K562 (cell line): ENCODE data around the gene SMAGP. TPM values are rescaled to one million over a fixed set of nuclear protein-coding genes. Genes with fewer than 3 reads are reported as not detected.

ENCODE experiments used
- L3MBTL2 ChIP-seq: fragments of 450-650 bp; IDR thresholded peaks from 2 replicates; pipeline ENCODE4 v1.6.1; 2016; ENCODE audit warnings: mild to moderate bottlenecking, moderate library complexity
- MED1 ChIP-seq: sonication (generic); formaldehyde crosslinking; IDR thresholded peaks from 2 replicates; pipeline ENCODE4 v1.8.1; 2023; ENCODE audit warnings: missing genetic modification reagents, borderline replicate concordance
- NR2C2 ChIP-seq, 2 experiments: fragments of 200-800 bp in 1 of 2; sonication (Bioruptor generic) in 1 of 2; sonication (generic) in 1 of 2; formaldehyde crosslinking in 1 of 2; IDR thresholded peaks; 2 replicates each; pipeline versions ENCODE4 v1.6.1 to v1.8.0; 2016 to 2022; ENCODE audit warnings: mild to moderate bottlenecking in 1 of 2, missing compliant biosample characterization in 1 of 2, missing genetic modification characterization in 1 of 2, missing genetic modification reagents in 1 of 2
- RBM15 ChIP-seq: fragments of 200-400 bp; formaldehyde crosslinking; IDR thresholded peaks from 2 replicates; pipeline ENCODE4 v1.6.1; 2018; ENCODE audit warnings: mild to moderate bottlenecking, low read length, moderate library complexity; ENCODE audit not compliant: insufficient read depth
- THRB ChIP-seq: fragments of 450-650 bp; formaldehyde crosslinking; conservative IDR thresholded peaks from 2 replicates; pipeline ENCODE4 v1.4.0; 2022; ENCODE audit warnings: mild to moderate bottlenecking, missing genetic modification characterization
- ZEB2 ChIP-seq: fragments of 450-650 bp; IDR thresholded peaks from 2 replicates; pipeline ENCODE4 v1.6.1; 2016
- ZNF175 ChIP-seq: fragments of 200-800 bp; sonication (Bioruptor generic); IDR thresholded peaks from 2 replicates; pipeline ENCODE4 v1.6.1; 2016; ENCODE audit warnings: low read depth, mild to moderate bottlenecking, missing genetic modification characterization, missing compliant biosample characterization
- polyA plus RNA-seq, 8 experiments: library from polyadenylated mRNA; depleted of rRNA in 4 of 8; stranded (reverse) in 5 of 8; unstranded in 3 of 8; fragments of >200 nt; fragmentation: Nextera tagmentation in 2 of 8; fragmentation: Illumina TruSeq in 1 of 8; extraction: Ambion mirVana in 2 of 8; extraction: Trizol in 1 of 8; gene quantifications; 2 replicates each; pipeline versions ENCODE4 v1.2.1 to v1.2.3, GENCODE V29; 2011 to 2014; ENCODE audit warnings: inconsistent platforms in 1 of 8, missing spikeins in 1 of 8
- total RNA-seq, 7 experiments: library from RNA; depleted of rRNA in 6 of 7; stranded (reverse); fragments of >200 nt in 6 of 7; fragmentation: Illumina TruSeq in 2 of 7; extraction: Trizol in 2 of 7; gene quantifications; 2 replicates each; pipeline versions ENCODE4 v1.2.1 to v1.2.3, GENCODE V29; 2011 to 2021; ENCODE audit warnings: low replicate concordance in 1 of 7
- TF ChIP-seq, protein P1 (sequence below): fragments of 450-650 bp; IDR thresholded peaks from 2 replicates; pipeline ENCODE4 v1.6.1; 2016; ENCODE audit warnings: missing biosample characterization, missing genetic modification characterization
- TF ChIP-seq, protein P2 (sequence below): fragments of 450-650 bp; IDR thresholded peaks from 2 replicates; pipeline ENCODE4 v1.6.1; 2014; ENCODE audit warnings: low read depth, mild to moderate bottlenecking, moderate library complexity, borderline replicate concordance
- TF ChIP-seq, protein P3 (sequence below): fragments of 450-650 bp; IDR thresholded peaks from 2 replicates; pipeline ENCODE4 v1.6.1; 2016; ENCODE audit warnings: mild to moderate bottlenecking, moderate library complexity

SMAGP gene
- total and polyA plus RNA-seq, 9 of the 15 experiments (the other 6 are each of a cell fraction or from before 2014, with no cell fraction given), result 23.1 to 62.3 (median 29.9) TPM

- TF ChIP-seq NR2C2 (CRISPR knock-in tag; IDR thresholded peaks at IDR 0.05) (no peak), NR2C2 (tag; IDR thresholded peaks at IDR 0.05) (peak; percentile 63; the same call in 1 of the 2 replicates), THRB (CRISPR knock-in tag) (peak; percentile 97), RBM15 (no peak), L3MBTL2 (peak; percentile 66; the same call in 1 of the 2 replicates), MED1 (CRISPR knock-in tag) (no peak), ZNF175 (CRISPR knock-in tag) (peak; percentile 90), ZEB2 (0 out of 2 replicates have a peak, but pooled peaks have one; percentile 25)
- TF ChIP-seq, protein P1, sequence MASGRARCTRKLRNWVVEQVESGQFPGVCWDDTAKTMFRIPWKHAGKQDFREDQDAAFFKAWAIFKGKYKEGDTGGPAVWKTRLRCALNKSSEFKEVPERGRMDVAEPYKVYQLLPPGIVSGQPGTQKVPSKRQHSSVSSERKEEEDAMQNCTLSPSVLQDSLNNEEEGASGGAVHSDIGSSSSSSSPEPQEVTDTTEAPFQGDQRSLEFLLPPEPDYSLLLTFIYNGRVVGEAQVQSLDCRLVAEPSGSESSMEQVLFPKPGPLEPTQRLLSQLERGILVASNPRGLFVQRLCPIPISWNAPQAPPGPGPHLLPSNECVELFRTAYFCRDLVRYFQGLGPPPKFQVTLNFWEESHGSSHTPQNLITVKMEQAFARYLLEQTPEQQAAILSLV, result 0 out of 2 replicates have a peak, but pooled peaks have one; percentile 29
- TF ChIP-seq, protein P2, sequence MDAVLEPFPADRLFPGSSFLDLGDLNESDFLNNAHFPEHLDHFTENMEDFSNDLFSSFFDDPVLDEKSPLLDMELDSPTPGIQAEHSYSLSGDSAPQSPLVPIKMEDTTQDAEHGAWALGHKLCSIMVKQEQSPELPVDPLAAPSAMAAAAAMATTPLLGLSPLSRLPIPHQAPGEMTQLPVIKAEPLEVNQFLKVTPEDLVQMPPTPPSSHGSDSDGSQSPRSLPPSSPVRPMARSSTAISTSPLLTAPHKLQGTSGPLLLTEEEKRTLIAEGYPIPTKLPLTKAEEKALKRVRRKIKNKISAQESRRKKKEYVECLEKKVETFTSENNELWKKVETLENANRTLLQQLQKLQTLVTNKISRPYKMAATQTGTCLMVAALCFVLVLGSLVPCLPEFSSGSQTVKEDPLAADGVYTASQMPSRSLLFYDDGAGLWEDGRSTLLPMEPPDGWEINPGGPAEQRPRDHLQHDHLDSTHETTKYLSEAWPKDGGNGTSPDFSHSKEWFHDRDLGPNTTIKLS, result no peak; the same call in 1 of the 2 replicates
- TF ChIP-seq, protein P3, sequence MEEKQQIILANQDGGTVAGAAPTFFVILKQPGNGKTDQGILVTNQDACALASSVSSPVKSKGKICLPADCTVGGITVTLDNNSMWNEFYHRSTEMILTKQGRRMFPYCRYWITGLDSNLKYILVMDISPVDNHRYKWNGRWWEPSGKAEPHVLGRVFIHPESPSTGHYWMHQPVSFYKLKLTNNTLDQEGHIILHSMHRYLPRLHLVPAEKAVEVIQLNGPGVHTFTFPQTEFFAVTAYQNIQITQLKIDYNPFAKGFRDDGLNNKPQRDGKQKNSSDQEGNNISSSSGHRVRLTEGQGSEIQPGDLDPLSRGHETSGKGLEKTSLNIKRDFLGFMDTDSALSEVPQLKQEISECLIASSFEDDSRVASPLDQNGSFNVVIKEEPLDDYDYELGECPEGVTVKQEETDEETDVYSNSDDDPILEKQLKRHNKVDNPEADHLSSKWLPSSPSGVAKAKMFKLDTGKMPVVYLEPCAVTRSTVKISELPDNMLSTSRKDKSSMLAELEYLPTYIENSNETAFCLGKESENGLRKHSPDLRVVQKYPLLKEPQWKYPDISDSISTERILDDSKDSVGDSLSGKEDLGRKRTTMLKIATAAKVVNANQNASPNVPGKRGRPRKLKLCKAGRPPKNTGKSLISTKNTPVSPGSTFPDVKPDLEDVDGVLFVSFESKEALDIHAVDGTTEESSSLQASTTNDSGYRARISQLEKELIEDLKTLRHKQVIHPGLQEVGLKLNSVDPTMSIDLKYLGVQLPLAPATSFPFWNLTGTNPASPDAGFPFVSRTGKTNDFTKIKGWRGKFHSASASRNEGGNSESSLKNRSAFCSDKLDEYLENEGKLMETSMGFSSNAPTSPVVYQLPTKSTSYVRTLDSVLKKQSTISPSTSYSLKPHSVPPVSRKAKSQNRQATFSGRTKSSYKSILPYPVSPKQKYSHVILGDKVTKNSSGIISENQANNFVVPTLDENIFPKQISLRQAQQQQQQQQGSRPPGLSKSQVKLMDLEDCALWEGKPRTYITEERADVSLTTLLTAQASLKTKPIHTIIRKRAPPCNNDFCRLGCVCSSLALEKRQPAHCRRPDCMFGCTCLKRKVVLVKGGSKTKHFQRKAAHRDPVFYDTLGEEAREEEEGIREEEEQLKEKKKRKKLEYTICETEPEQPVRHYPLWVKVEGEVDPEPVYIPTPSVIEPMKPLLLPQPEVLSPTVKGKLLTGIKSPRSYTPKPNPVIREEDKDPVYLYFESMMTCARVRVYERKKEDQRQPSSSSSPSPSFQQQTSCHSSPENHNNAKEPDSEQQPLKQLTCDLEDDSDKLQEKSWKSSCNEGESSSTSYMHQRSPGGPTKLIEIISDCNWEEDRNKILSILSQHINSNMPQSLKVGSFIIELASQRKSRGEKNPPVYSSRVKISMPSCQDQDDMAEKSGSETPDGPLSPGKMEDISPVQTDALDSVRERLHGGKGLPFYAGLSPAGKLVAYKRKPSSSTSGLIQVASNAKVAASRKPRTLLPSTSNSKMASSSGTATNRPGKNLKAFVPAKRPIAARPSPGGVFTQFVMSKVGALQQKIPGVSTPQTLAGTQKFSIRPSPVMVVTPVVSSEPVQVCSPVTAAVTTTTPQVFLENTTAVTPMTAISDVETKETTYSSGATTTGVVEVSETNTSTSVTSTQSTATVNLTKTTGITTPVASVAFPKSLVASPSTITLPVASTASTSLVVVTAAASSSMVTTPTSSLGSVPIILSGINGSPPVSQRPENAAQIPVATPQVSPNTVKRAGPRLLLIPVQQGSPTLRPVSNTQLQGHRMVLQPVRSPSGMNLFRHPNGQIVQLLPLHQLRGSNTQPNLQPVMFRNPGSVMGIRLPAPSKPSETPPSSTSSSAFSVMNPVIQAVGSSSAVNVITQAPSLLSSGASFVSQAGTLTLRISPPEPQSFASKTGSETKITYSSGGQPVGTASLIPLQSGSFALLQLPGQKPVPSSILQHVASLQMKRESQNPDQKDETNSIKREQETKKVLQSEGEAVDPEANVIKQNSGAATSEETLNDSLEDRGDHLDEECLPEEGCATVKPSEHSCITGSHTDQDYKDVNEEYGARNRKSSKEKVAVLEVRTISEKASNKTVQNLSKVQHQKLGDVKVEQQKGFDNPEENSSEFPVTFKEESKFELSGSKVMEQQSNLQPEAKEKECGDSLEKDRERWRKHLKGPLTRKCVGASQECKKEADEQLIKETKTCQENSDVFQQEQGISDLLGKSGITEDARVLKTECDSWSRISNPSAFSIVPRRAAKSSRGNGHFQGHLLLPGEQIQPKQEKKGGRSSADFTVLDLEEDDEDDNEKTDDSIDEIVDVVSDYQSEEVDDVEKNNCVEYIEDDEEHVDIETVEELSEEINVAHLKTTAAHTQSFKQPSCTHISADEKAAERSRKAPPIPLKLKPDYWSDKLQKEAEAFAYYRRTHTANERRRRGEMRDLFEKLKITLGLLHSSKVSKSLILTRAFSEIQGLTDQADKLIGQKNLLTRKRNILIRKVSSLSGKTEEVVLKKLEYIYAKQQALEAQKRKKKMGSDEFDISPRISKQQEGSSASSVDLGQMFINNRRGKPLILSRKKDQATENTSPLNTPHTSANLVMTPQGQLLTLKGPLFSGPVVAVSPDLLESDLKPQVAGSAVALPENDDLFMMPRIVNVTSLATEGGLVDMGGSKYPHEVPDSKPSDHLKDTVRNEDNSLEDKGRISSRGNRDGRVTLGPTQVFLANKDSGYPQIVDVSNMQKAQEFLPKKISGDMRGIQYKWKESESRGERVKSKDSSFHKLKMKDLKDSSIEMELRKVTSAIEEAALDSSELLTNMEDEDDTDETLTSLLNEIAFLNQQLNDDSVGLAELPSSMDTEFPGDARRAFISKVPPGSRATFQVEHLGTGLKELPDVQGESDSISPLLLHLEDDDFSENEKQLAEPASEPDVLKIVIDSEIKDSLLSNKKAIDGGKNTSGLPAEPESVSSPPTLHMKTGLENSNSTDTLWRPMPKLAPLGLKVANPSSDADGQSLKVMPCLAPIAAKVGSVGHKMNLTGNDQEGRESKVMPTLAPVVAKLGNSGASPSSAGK, result peak; percentile 46; the same call in 1 of the 2 replicates
Measured at GRCh38 chr12:51246254-51246853, 23.9 kb downstream of the SMAGP start (continued).
